Activated CD8-positive, alpha-beta T cell treated with anti-CD3 and anti-CD28 coated beads, Interleukin-2, amount 10 ng/mL, durations not matched to agents 7 days and 5 days (primary cell): ENCODE results near the gene OARD1. TPM values are rescaled to one million over a fixed set of nuclear protein-coding genes. Genes with fewer than 3 reads are reported as not detected.

Experiments used
- ATAC-seq: fragments of 150-1000 bp; cut with Tn5 transposase; one replicate; pipeline ENCODE4 v1.10.0; 2021; ENCODE audit warnings: moderate library complexity
- CTCF ChIA-PET: fragments of 350-600 bp; sonication (Branson Sonifier 250); formaldehyde crosslinking; loops from one replicate; lab custom pipeline; 2021; ENCODE audit warnings: antibody characterized with exemption; lab: Charles Lee
- POLR2A ChIA-PET: fragments of 350-600 bp; sonication (Branson Sonifier 250); formaldehyde crosslinking; loops from one replicate; lab custom pipeline; 2021; ENCODE audit warnings: antibody characterized with exemption; lab: Charles Lee
- DNase-seq: peaks from one replicate; pipeline ENCODE4 v3.0.0-alpha.2; 2020
- H3K27ac Mint-ChIP-seq: one replicate; pipeline ENCODE4 v1.8.0; 2021; ENCODE audit warnings: mild to moderate bottlenecking, mixed read lengths
- H3K27me3 Mint-ChIP-seq: one replicate; pipeline ENCODE4 v1.8.0; 2021; ENCODE audit warnings: low read depth, mixed read lengths
- H3K36me3 Mint-ChIP-seq: one replicate; pipeline ENCODE4 v1.8.0; 2021; ENCODE audit warnings: low read depth, mixed read lengths
- H3K4me1 Mint-ChIP-seq: one replicate; pipeline ENCODE4 v1.8.0; 2021; ENCODE audit warnings: low read depth, mixed read lengths
- H3K4me3 Mint-ChIP-seq: one replicate; pipeline ENCODE4 v1.8.0; 2021; ENCODE audit warnings: mild to moderate bottlenecking, mixed read lengths
- H3K9me3 Mint-ChIP-seq: one replicate; pipeline ENCODE4 v1.8.0; 2022; ENCODE audit warnings: mixed read lengths; ENCODE audit not compliant: insufficient read depth
- total RNA-seq, 2 experiments: library from RNA; stranded (reverse); gene quantifications; one replicate each; pipeline ENCODE4 v1.2.3, GENCODE V29; 2021

The OARD1 gene
- total RNA-seq, 2 experiments from 2014 or later = 30.2 to 31.9 TPM

DNA sequence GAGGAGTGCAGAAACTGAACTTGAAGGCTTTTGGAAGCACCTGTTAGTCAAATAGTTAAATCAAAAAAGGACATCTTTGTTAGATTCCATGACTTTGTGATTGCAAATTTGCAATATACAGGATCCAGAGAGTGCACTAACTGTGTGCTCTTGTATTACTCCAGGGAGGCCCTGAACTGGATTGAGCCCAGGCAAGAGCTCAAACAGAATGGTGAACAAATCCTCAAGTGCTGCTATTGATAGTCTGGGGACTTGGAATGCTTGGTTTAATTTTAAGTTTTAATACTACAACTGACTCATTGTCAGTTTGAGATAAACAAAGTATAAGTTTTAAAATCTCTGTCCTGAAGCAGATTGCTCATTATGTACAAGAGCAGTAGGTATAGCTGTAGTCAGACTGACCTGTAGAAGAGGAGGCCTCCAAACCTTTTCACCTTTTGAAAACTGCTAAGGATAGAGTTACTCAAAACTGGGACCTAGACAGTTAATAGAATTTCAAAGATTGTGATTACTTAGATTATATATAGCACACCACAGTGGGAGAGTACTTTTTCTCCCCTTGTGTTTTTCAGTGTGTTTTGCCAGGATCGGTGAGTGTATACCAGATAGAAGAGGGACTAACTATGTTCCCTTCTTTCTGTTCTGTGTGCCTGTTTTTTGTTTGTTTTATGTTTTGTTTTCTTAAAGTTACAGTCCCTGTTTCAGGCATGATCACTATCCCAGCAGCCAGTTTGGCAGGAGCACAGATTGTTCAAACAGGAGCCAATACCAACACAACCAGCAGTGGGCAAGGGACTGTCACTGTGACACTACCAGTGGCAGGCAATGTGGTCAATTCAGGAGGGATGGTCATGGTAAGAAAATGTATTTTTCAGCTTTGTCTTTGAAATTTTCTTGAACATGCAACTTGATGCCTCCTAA is 18.9 kb upstream of the OARD1 start:
- no peak for DNase-seq
- Mint-ChIP-seq H3K9me3 (no peaks in the 10 kb centered on the region), H3K4me3 (no peak overlapping the region), H3K27me3 (no peaks in the 10 kb centered on the region), H3K4me1 (peaks cover 2% of the 10 kb centered on the region), H3K27ac (no peak overlapping the region), H3K36me3 (peaks cover 55% of the 10 kb centered on the region)
- POLR2A ChIA-PET = no interaction called here
- no peak for ATAC-seq
- CTCF ChIA-PET = interaction anchor here (0.7 to 4.8 kb wide), 15 partner anchors 8 to 243 kb away, joined by 3 to 28 read pairs (median 6); partner anchors contain the start of gene NFYA

DNA sequence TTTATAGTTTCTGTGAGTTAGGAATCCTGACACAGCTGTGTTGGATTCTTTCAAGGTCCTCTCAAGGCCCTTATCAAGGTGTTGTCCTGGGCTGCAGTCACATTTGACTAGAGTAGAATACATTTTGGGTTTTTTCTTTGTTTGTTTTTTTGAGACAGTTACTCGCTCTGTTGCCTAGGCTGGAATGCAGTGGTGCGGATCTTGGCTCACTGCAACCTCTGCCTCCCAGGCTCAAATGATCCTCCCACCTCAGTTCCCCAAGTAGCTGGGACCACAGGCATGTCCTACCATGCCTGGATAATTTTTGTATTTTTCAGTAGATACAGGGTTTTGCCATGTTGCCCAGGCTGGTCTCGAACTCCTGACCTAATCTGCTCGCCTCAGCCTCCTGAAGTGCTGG is 16.3 kb upstream of the OARD1 start:
- ATAC-seq (no peak), DNase-seq (no peak)
- Mint-ChIP-seq H3K36me3 (peaks cover 56% of the 10 kb centered on the region), H3K27me3 (no peaks in the 10 kb centered on the region), H3K4me1 (peaks cover 5% of the 10 kb centered on the region), H3K9me3 (no peaks in the 10 kb centered on the region), H3K27ac (no peak overlapping the region), H3K4me3 (no peak overlapping the region)
- POLR2A ChIA-PET = no interaction called here
- CTCF ChIA-PET = interaction anchor here (1.4 kb wide), 1 partner anchor 231 kb away, joined by 6 read pairs; no protein-coding TSS in a partner anchor

DNA sequence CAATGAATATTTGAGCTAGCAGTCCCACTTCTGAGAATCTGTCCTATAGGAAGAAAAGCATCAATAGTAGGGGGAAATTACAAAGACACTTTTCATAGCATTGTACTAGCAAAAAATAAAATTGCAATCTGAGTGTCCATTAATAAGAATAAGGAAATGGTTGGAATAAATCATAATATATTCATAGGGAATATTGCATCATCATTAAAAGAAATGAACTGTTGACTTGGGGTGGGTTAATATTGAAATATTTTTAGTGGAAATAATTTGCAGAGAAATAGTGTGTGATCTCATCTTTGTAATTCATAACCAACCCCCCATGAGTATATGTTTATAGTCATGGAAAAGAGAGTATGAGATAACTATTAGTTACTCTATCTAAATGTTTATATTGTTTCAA is 13.0 kb upstream of the OARD1 start:
- POLR2A ChIA-PET = no interaction called here
- peaks cover 32% of the 10 kb centered on the region for H3K4me1 Mint-ChIP-seq
- no peak for DNase-seq
- no peak overlapping the region for H3K27ac Mint-ChIP-seq
- no peaks in the 10 kb centered on the region for H3K27me3 Mint-ChIP-seq
- H3K36me3 Mint-ChIP-seq = peaks cover 67% of the 10 kb centered on the region
- no peak for ATAC-seq
- H3K9me3 Mint-ChIP-seq = no peaks in the 10 kb centered on the region
- H3K4me3 Mint-ChIP-seq = no peak overlapping the region
- CTCF ChIA-PET = interaction anchor here (0.7 kb wide), 1 partner anchor 133 kb away, joined by 3 read pairs; no protein-coding TSS in a partner anchor

DNA sequence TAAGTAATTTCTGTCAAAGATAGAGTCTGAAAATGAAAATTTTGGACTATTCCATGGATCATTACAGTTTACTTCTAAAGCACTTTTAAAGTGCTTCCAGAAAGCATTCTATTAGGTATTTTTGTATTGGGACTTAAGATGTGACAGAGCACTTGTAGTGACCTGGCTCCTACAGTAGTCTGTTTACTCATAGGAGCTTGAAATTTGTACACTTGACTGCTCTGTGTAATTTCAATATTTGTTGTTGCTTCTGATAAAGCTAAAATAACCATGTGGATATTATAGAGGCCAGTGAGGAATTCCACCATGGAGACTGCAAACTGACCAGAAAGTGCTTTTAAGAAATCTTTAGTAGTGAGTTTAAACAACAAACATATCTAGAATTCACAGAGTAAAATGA is 10.9 kb upstream of the OARD1 start:
- H3K27me3 Mint-ChIP-seq = no peaks in the 10 kb centered on the region
- POLR2A ChIA-PET = no interaction called here
- H3K36me3 Mint-ChIP-seq = peaks cover 72% of the 10 kb centered on the region
- DNase-seq = no peak
- H3K4me3 Mint-ChIP-seq = no peak overlapping the region
- no peak overlapping the region for H3K27ac Mint-ChIP-seq
- peaks cover 47% of the 10 kb centered on the region for H3K4me1 Mint-ChIP-seq
- ATAC-seq = no peak
- CTCF ChIA-PET = interaction anchor here (0.9 to 2.5 kb wide), 4 partner anchors 9 to 224 kb away, joined by 3 to 13 read pairs (median 6); no protein-coding TSS in a partner anchor
- no peaks in the 10 kb centered on the region for H3K9me3 Mint-ChIP-seq

GRCh38 chr6:41080621-41081020 is 8.5 kb upstream of the OARD1 start:
- Mint-ChIP-seq H3K4me3 (peak overlapping the region; percentile 69), H3K27ac (peak overlapping the region; percentile 85), H3K9me3 (no peaks in the 10 kb centered on the region), H3K36me3 (peaks cover 65% of the 10 kb centered on the region), H3K27me3 (no peaks in the 10 kb centered on the region), H3K4me1 (peaks cover 60% of the 10 kb centered on the region)
- ATAC-seq (peak; percentile 96), DNase-seq (peak; percentile 57)
- POLR2A ChIA-PET = interaction anchor here (1.6 kb wide), 1 partner anchor 120 kb away, joined by 4 read pairs; the partner anchor contains the start of gene TREML2
- CTCF ChIA-PET = interaction anchor here (0.7 to 2.2 kb wide), 10 partner anchors 10 to 288 kb away, joined by 3 to 16 read pairs (median 3); no protein-coding TSS in a partner anchor

DNA sequence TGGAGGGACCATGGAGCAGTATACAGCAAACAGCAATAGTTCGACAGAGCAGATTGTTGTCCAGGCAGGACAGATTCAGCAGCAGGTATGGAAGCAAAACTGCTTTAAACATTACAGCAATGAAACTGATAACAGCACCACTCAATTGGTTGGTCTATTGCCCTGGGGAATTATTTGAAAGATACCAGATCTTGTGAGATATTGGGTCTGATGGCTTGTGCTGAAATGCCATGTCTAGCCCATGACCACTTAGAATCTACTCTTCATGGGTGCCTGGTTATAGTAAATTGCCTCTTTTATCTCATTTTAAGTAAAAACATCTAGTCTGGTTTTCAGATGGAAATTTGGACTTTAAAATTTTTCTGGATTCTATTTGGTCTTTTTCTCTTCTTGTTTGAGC is 6.9 kb upstream of the OARD1 start:
- POLR2A ChIA-PET = no interaction called here
- Mint-ChIP-seq H3K36me3 (peaks cover 66% of the 10 kb centered on the region), H3K9me3 (no peaks in the 10 kb centered on the region), H3K4me3 (no peak overlapping the region), H3K27ac (no peak overlapping the region), H3K4me1 (peaks cover 76% of the 10 kb centered on the region), H3K27me3 (no peaks in the 10 kb centered on the region)
- CTCF ChIA-PET = interaction anchor here (0.9 to 2.2 kb wide), 4 partner anchors 8 to 103 kb away, joined by 3 to 16 read pairs (median 4); no protein-coding TSS in a partner anchor
- DNase-seq = no peak
- ATAC-seq = no peak

DNA sequence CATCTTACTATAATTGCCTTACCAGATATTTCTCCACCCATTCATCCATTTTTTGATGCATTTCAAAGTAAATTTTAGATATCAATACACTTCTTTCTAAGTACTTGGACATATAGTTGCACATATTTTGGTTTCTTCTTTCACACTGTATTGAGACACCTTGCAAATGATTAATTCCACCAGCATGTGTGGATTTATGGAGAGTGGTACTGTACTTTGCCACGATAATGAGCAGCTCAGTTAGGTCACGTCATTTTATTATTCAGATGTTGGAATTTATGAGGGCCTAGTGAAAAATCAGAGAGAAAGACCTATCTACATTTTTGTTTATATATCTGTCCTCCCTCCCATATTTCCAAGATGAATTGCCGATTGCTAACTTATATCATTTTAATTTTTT is 5.9 kb upstream of the OARD1 start:
- Mint-ChIP-seq H3K27me3 (no peaks in the 10 kb centered on the region), H3K4me1 (peaks cover 69% of the 10 kb centered on the region), H3K36me3 (peaks cover 58% of the 10 kb centered on the region), H3K4me3 (no peak overlapping the region), H3K27ac (no peak overlapping the region), H3K9me3 (no peaks in the 10 kb centered on the region)
- no peak for DNase-seq
- ChIA-PET POLR2A (interaction anchor here (1.1 kb wide), 1 partner anchor 9 kb away, joined by 3 read pairs; no protein-coding TSS in a partner anchor), CTCF (interaction anchor here (1.2 kb wide), 1 partner anchor 104 kb away, joined by 6 read pairs; no protein-coding TSS in a partner anchor)
- ATAC-seq = no peak

DNA sequence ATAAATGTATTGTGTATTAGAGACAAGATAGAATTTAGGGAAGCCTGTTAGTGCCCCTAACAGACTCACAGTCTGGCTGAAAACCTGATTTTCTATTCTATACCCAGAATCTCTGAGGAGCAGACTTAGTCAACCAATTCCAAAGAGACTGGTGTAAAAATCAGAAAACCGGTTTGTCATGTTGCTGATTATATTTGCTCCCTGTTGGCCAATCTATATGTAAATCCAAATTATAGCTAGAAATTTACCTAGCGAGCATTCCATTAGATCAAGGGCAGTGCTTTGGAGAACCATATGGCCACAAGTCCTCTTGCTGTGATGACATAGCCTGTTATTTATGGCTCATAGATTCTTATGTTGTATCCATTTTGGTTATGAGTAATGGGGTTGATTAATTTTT is 5.4 kb upstream of the OARD1 start:
- ChIA-PET CTCF (interaction anchor here (1.2 kb wide), 1 partner anchor 105 kb away, joined by 6 read pairs; no protein-coding TSS in a partner anchor), POLR2A (interaction anchor here (1.1 kb wide), 1 partner anchor 8 kb away, joined by 3 read pairs; no protein-coding TSS in a partner anchor)
- DNase-seq = no peak
- Mint-ChIP-seq H3K36me3 (peaks cover 54% of the 10 kb centered on the region), H3K4me3 (no peak overlapping the region), H3K9me3 (no peaks in the 10 kb centered on the region), H3K27ac (no peak overlapping the region), H3K4me1 (peaks cover 64% of the 10 kb centered on the region), H3K27me3 (no peaks in the 10 kb centered on the region)
- no peak for ATAC-seq

GRCh38 chr6:41075651-41076626 is 3.8 kb upstream of the OARD1 start:
- ChIA-PET CTCF (interaction anchor here (0.7 to 3.5 kb wide), 10 partner anchors 12 to 293 kb away, joined by 3 to 27 read pairs (median 4); partner anchors contain the start of gene TREML2), POLR2A (interaction anchor here (1.0 to 1.5 kb wide), 3 partner anchors 106 to 258 kb away, joined by 3 to 4 read pairs (median 4); no protein-coding TSS in a partner anchor)
- H3K36me3 Mint-ChIP-seq = peaks cover 43% of the 10 kb centered on the region
- H3K4me1 Mint-ChIP-seq = peaks cover 53% of the 10 kb centered on the region
- peak overlapping the region; percentile 53 for H3K27ac Mint-ChIP-seq
- ATAC-seq (no peak), DNase-seq (no peak)
- no peaks in the 10 kb centered on the region for H3K27me3 Mint-ChIP-seq
- H3K4me3 Mint-ChIP-seq = peak overlapping the region; percentile 22
- H3K9me3 Mint-ChIP-seq = no peaks in the 10 kb centered on the region

DNA sequence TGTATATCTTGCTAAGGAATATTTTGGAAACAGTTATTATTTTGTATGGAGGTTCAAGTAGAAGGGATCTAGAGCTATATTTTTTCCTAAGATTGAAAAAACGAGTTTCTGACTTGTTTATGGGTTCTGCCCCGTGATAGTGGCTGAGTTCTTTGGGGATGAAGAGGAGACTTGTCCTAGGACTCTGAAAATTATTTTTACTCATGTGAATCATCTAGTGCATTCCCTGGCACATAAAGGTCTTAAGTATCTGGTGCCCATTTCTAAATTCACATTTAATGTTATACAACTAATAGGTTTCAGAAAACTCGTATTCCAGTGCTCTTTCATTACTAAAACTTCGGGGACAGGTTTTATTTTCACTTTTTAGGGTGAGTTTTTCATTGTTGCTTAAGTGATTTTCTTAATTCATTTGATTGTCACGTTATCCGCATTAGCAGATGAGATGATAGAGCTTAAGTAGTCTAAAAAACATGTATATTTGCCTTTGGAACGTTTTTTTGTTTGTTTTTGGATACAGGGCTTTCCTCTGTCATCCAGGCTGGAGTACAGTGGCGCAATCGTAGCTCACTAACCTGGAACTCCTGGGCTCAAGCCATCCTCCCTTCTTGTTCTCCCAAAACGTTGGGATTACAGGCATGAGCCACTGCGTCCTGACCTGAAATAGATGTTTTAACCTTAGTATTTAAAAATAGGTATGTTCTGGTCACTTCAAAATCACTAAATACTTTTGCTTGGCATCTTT is 2.7 kb upstream of the OARD1 start:
- no peak for ATAC-seq
- ChIA-PET CTCF (interaction anchor here (0.9 to 3.5 kb wide), 5 partner anchors 13 to 245 kb away, joined by 3 to 27 read pairs (median 5); no protein-coding TSS in a partner anchor), POLR2A (interaction anchor here (0.7 to 1.5 kb wide), 2 partner anchors 126 to 259 kb away, joined by 3 to 4 read pairs; no protein-coding TSS in a partner anchor)
- DNase-seq = no peak
- no peaks in the 10 kb centered on the region for H3K27me3 Mint-ChIP-seq
- H3K4me3 Mint-ChIP-seq = peak overlapping the region; percentile 90
- H3K36me3 Mint-ChIP-seq = peaks cover 39% of the 10 kb centered on the region
- H3K9me3 Mint-ChIP-seq = no peaks in the 10 kb centered on the region
- peak overlapping the region; percentile 93 for H3K27ac Mint-ChIP-seq
- H3K4me1 Mint-ChIP-seq = peaks cover 49% of the 10 kb centered on the region
